Stimulated activated CD4-positive, alpha-beta T cell treated with anti-CD3 and anti-CD28 coated beads, Interleukin-4, amount 100 ng/mL, for 48 hours (primary cell): ENCODE measurements around the gene SDR9C7.
"Not testable (repeated sequence)": the region's sequence is repeated elsewhere in the genome, so short reads cannot be mapped to it uniquely, and the experiment has no call there.

Experiments used
- DNase-seq, 2 donors: peaks; one replicate each; pipeline ENCODE4 v3.0.0-alpha.2; 2020; ENCODE audit warnings: low read depth in 2 of 2

SDR9C7 gene

DNA sequence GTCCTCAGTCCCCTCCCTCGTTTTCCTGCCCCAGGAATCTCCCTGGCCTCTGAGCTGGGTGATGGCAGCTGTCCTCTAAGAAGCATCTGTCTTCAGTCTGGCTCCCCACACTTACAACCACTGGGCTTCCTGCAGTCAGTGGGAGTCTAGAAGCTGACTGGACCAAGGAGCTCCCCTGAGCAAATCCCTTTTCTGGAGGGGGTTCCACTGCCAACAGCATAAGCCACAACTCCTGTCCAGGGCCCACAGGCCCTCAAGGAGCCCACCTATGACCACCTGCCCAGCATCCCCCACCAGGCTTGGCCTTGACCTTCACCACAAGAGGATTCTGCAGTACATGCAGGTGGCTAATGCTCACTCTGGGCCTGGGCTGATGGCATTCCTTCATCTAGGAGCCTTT, 19.1 kb upstream of the SDR9C7 start:
- DNase-seq: no peak

GRCh38 chr12:56951582-56952339, 17.6 kb upstream of the SDR9C7 start:
- no peak for DNase-seq

- no peak for DNase-seq
These were observed 14.7 kb upstream of the SDR9C7 start for GRCh38 chr12:56948881-56949280.

DNA sequence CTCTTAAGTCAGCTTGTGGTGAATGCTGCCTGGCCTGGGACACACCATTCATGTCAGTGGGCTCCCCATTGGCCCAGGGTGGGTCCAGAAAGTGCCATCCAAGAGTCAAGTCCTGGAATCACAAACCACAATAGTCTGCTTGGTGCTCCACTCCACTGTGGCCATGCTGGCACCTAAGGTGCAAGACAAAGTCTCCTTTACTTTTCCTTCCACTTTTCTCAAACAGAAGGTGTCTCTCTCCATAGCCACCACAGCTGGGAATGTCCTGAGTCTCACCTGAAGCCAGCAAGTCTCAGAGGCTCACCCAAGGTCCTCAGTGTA, 14.2 kb upstream of the SDR9C7 start:
- no peak for DNase-seq

DNA sequence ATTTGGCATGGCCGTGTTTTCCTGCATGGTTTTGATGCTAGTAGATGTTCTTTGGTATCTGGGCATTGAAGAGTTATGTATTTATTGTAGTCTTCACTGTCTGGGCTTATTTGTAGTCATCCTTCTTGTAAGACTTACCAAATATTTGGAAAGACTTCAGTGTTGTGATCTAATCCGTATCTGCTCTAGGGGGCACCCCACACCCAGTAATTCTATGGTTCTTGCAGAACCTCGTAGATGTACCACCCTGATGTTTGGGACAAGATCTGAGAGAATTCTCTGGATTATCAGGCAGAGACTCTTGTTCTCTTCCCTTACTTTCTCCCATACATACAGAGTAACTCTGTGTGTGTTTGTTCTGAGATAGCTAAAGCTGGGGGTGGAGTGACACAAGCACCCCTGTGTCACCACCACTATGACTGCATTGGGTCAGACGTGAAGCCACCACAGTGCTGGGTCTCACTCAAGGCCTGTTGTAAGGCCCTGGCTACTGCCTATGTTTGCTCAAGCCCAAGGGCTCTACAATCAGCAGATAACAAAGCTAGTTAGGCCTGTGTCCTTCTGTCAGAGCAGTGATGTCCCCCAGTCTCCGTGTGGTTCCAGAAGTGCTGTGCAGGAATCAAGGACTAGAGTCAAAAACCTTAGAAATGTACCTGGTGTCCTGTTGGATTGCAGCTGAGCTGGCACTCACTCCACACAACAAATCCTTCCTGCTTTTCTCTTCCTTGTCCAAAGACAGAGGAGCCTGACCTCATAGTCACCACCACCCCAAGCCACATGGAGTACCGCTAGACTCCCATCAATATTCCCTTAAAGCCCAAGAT, 13.6 kb upstream of the SDR9C7 start:
- no peak for DNase-seq

GRCh38 chr12:56943878-56944277, 9.7 kb upstream of the SDR9C7 start:
- DNase-seq: no peak

GRCh38 chr12:56943374-56943773, 9.2 kb upstream of the SDR9C7 start:
- not testable (repeated sequence) for DNase-seq

- DNase-seq: no peak
These were observed 7.2 kb upstream of the SDR9C7 start for GRCh38 chr12:56941299-56942017.

DNA sequence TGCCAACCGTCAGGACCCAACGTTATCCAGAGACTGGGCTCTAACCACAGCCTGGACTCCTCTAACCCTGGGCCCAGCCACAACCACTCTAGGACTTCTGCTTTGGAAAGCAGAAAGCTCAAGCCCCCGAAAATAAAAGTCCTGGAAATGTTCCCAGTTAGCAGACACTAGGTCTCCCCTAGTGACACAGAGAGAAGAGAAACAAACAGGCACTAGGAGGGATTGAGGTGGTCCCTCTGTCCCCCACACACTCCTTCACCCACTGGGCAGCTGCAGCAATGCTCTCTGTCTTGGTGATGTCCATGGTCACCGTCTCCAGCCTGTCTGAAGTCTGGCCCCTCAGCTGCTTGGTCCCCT, 6.7 kb upstream of the SDR9C7 start:
- DNase-seq: not testable (repeated sequence)

DNA sequence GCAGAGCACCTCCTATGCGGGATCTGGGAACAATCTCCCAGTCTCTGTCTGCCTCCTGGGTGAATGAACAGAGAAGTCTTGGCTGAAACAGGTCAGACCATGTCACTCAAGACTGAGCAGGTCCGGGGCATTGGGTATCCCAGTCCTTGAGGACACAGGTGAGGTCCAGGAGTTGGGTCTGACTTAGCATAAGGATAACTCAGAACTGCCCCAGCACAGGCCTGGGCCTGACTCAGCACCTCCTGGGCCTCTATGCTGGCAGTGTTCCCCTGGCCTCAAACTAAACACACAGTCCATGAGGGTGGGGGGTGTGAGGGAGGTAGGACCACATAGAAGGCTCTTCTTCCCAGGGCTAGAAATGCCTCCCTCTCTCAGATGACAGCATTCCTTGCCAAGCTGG, 1.5 kb upstream of the SDR9C7 start:
- no peak for DNase-seq

GRCh38 chr12:56935157-56935556, 949 bp upstream of the SDR9C7 start:
- no peak for DNase-seq

DNA sequence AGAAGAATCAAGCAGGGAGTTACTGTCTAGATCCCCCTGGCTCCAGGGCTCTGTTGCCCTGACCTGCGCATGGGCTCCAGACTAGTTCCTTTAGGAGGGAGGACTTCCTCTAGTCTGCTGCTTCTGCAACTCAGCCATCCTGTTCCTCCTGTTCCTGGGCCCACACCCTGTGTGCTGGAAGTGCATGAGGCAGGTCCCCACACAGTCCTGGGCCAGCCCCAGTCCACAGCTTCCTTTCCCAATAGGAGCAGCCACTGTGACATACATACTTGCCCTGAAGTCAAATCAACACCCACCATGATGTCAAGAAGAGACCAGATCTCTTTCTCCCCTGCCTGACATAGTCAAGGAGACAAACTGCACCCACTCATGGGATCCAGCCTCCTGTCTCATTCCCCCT, 1.3 kb downstream of the SDR9C7 start:
- DNase-seq: no peak

- no peak for DNase-seq
These were observed 2.1 kb downstream of the SDR9C7 start for GRCh38 chr12:56932146-56932545.

GRCh38 chr12:56931474-56931978, 2.7 kb downstream of the SDR9C7 start:
- peak; percentile 3 to 9 for DNase-seq

DNA sequence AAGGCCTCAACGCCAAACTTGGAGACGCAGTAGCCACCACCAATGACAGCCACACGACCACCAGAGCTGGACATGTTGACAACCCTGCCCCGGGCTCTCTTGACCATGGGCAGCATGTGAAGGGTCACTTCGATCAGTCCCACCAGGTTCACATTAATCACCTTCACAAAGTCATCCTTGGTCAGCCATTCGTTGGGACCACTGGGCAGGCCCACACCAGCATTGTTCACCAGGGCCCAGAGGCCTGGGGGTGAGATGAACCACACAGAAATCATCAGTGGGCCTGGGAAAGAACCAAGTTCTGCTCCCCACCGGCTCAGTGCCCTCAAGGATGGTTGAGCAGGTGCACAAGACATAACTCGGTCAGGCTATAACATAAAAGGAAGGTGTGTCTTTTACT, 4.0 kb downstream of the SDR9C7 start:
- DNase-seq: no peak

DNA sequence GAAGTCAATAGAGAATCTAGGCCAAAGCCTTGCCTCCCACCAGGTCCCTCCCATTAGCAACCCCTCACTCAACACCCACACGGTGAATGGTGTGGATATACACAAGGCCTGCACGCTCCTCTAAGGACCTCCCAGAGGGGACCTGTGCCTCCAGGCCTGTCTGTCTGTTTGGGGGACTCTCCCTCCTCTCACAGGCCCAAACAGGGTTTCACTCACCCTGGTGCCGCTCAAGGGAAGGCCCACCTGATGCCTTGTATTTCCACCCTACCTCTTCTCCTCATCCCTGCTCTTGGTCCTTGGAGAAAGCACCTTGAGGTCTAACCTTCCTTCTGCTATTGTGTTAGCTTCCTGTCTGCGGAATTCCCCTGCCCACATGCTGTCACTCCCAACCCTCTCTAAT, 4.4 kb downstream of the SDR9C7 start:
- no peak for DNase-seq

DNA sequence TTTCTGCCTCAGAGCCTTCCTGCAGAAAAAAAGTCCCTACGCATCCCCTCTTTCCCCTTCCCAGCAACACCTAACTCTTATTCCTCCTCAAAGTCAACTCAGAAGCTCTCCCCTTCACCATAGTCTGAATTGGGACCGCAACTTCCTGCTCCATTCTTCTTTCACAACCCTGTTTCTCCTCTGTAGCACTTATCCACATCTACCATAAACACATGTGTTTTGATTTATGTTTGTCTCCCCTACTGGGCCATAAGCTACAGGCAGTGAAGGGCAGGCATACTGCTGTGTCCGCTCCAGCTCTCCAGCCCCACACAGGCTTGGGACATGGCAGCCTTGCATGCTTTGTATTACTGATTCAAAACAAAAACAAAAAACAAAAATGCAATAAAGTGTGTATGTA, 5.9 kb downstream of the SDR9C7 start:
- no peak for DNase-seq

DNA sequence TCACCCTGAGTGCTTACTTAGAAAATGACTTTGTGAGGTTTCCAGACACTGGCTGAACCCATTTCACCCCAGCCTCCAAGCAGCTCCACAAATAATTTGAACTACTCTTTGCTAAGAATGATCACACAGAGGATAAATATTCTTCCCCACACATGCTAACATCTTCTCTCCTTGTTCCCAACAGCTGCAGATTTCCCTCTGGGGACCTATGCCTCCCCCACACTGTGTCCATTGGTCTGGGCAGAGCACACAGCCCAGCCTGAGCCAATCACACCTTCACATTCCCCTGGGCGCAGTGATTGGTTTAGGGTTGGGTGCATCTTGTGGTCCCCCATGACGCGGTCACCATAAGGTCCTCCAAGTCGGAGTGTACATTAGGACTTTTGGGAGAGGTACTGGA, 6.9 kb downstream of the SDR9C7 start:
- DNase-seq: no peak

DNA sequence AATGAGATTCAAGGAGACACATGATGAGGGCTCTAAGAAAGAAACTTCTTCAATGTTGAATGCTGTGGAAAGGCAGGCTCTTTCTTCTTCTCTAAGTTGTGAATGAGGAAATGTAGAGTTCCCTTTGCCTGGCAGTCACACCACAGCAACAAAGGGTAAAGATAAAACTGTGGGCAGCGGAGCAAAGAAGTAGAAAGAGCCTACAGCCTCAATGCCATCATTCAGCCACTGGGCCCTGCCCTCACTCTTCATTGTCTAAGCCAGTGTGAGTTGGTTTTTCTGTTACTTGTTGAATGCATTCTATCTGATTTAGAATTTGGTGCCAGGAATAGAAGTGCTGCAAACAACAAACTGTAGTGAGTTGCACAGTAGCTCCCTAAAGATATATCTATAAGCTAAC, 12.2 kb downstream of the SDR9C7 start:
- no peak for DNase-seq

GRCh38 chr12:56921346-56921745, 12.9 kb downstream of the SDR9C7 start:
- no peak for DNase-seq

GRCh38 chr12:56918139-56918538, 16.1 kb downstream of the SDR9C7 start:
- DNase-seq: not testable (repeated sequence)

DNA sequence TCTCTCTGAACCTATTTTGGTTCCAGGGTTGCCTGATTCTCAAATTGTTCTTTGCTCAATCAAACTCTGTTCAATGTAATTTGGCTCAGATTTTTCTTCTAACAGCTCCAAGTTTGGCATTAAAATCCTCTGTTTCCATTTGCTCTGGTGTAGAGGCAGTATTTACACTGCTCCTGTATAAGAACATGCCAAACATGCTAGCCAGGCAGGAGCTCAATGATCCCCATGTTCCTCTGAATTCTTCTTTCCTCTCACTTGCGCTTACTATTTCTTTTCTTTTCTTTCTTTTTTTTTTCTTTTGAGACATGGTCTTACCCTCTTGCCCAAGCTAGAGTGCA, 17.2 kb downstream of the SDR9C7 start:
- DNase-seq: no peak
